Smooth muscle cell (in vitro differentiated cells): ENCODE measurements around the gene SPDYE17. TPM values are rescaled to one million over a fixed set of nuclear protein-coding genes. Genes with fewer than 3 reads are reported as not detected.
"Not testable (repeated sequence)": the region's sequence is repeated elsewhere in the genome, so short reads cannot be mapped to it uniquely, and the experiment has no call there.

Experiments used
- DNase-seq: peaks from one replicate; lab custom pipeline; 2025; ENCODE audit not compliant: unreplicated experiment; lab: John Stamatoyannopoulos, UW
- H2AFZ ChIP-seq: fragments of 200-600 bp; sonication (generic); 2 replicates; pipeline ENCODE4 v1.6.0; 2016; ENCODE audit warnings: antibody characterized with exemption, low read depth, mild to moderate bottlenecking
- H3F3A ChIP-seq: fragments of 200-600 bp; sonication (generic); 2 replicates; pipeline ENCODE4 v1.6.0; 2017; ENCODE audit warnings: antibody characterized with exemption, low read depth
- H3K27ac ChIP-seq: fragments of 200-600 bp; sonication (generic); 2 replicates; pipeline ENCODE4 v1.5.1; 2016; ENCODE audit warnings: low read depth, mild to moderate bottlenecking
- H3K27me3 ChIP-seq: fragments of 200-600 bp; sonication (generic); 2 replicates; pipeline ENCODE4 v1.6.1; 2016; ENCODE audit warnings: low read depth, mild to moderate bottlenecking
- H3K36me3 ChIP-seq: fragments of 200-600 bp; sonication (generic); 2 replicates; pipeline ENCODE4 v1.5.1; 2016; ENCODE audit warnings: low read depth
- H3K4me1 ChIP-seq: fragments of 200-600 bp; sonication (generic); 2 replicates; pipeline ENCODE4 v1.5.1; 2016; ENCODE audit warnings: low read depth
- H3K4me2 ChIP-seq: fragments of 200-600 bp; sonication (generic); 2 replicates; pipeline ENCODE4 v1.6.0; 2016; ENCODE audit warnings: mild to moderate bottlenecking
- H3K4me3 ChIP-seq: fragments of 200-600 bp; sonication (generic); 2 replicates; pipeline ENCODE4 v1.5.1; 2016; ENCODE audit warnings: mild to moderate bottlenecking
- H3K79me2 ChIP-seq: fragments of 200-600 bp; sonication (generic); 2 replicates; pipeline ENCODE4 v1.6.0; 2016; ENCODE audit warnings: low read depth, mild to moderate bottlenecking
- H3K9ac ChIP-seq: fragments of 200-600 bp; sonication (generic); 2 replicates; pipeline ENCODE4 v1.6.0; 2016; ENCODE audit warnings: low read depth
- H3K9me3 ChIP-seq: fragments of 200-600 bp; sonication (generic); replicated peaks from 2 replicates; pipeline ENCODE4 v1.5.1; 2016; ENCODE audit warnings: low read depth
- H4K20me1 ChIP-seq: fragments of 200-600 bp; sonication (generic); 2 replicates; pipeline ENCODE4 v1.6.0; 2016; ENCODE audit warnings: low read depth
- whole genome bisulfite sequencing: methylation state at CpG from one replicate; pipeline ENCODE4 v1.1.7; 2016; ENCODE audit warnings: low lambda C conversion rate; 5-methylcytosine and 5-hydroxymethylcytosine counted together
- polyA plus RNA-seq: library from polyadenylated mRNA; unstranded; fragments of >200 nt; fragmentation: Nextera tagmentation; extraction: Ambion mirVana; gene quantifications from 2 replicates; pipeline ENCODE4 v1.2.1, GENCODE V29; 2016
- total RNA-seq: library from RNA; depleted of rRNA; stranded (reverse); fragments of >200 nt; gene quantifications from 2 replicates; pipeline ENCODE4 v1.2.3, GENCODE V29; 2014

SPDYE17 gene
- total and polyA plus RNA-seq, 2 experiments from 2014 or later = not detected

DNA sequence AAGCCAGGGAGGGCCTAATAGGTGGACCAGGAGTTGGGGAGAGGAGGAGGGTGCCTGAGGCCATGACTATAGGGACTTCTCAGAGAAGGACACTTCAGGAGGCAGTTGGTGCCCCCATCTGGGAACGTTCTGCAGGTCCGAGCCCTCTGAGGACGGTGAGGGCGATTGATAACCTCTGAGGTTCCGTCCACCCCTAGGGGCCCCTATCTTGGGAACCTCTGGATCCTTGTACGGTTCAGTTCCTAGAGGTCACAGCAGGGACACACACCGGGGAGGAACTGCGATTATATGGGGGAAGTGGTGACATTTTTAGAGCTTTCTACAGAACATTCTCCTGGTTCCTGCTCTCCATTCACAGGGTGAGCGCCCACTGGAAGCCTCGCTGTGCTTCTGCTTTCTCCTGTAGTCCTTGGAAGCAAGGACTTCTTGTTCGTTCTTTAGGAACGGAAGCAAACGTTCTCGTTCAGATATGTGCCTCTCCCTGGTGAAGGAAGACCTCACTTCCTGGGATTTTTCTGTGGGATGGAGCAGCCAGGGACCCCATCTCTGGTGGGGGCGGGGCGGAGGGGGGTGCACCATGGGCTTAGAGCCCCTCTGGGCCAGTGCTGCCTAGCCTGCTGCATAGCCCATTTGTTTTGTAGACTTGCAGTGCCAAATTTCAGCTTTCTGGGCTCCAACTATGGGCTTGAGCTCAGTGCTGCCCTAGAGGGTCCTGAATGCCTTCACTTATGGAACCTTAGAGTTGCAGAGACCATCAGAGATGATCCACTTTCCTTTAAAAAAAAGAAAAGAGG lies 46.0 kb downstream of the SPDYE17 start:
- H3K79me2 ChIP-seq, H3K9ac ChIP-seq, H3K27ac ChIP-seq, H3K4me1 ChIP-seq, H3K36me3 ChIP-seq, H3K9me3 ChIP-seq, H2AFZ ChIP-seq, H3K27me3 ChIP-seq, H4K20me1 ChIP-seq, H3K4me3 ChIP-seq, H3K4me2 ChIP-seq, H3F3A ChIP-seq, DNase-seq: not testable (repeated sequence)
- 89% methylated on average over 11 of the region's 16 CpGs for WGBS

DNA sequence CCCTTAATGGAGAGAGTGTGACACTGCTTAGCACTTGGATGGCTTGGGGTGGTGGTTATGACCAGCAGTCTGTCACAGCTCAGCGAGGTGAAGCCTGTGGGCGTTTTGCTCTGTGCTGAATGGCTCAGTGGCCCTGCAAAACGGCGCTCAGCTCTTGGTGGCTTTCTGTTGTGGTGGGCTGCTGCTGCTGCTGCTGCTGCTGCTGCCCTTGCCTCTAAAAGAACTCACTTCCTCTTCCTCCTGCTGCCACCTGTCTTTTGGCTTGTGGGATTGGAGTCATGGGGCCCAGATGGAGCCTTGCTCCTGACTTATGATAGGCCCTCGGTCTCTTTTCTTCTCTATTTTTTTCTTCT lies 47.4 kb downstream of the SPDYE17 start:
- H3K4me2 ChIP-seq, H3K27ac ChIP-seq, H3K9me3 ChIP-seq, H3K4me1 ChIP-seq, H3F3A ChIP-seq, H2AFZ ChIP-seq, DNase-seq, H3K79me2 ChIP-seq, H3K36me3 ChIP-seq, H3K9ac ChIP-seq, H3K27me3 ChIP-seq, H3K4me3 ChIP-seq, H4K20me1 ChIP-seq: not testable (repeated sequence)
- 48% methylated on average over 2 of the region's 5 CpGs for WGBS

DNA sequence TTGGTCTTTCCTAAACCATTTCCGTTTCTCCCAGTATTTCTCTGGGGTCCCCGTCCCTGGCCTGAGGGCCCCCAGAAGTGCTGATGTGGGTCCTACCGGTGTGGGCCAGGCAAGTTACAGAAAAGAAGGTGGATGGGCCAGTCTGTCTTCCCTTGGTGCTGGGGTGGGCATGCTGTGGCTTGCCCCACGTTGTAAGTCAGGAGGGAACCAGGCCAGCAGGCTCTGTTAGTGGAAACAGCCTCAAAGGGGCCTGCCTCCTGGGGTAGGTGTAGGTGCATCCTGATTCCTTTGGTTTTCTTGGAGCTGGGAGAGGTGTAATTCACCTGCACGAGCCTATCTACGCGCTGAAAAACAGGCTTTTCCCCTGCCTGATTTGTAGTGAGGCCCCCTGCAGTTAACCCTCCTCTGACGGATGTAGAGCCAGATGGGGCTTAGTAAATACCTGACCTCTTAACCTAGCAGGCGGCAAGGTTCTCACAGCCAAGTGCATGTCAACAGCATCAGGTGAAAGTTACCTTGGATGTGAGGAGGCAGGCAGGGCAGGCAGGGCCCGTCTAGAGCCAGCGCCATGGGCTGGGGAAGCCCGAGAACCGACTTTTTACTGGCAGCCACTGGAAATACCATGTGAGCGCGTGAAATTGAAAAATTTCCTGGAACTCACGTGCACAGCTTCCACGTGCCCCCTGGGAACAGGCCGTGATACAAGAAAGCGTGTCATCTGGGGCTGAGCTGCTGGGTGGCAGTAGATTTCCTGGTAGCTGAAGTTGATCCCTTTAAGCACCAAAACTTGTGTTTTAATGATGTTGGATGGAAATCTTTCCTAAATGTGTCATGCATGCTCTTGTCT lies 48.0 kb downstream of the SPDYE17 start:
- not testable (repeated sequence) for H4K20me1 ChIP-seq, H3K4me1 ChIP-seq, H3K9me3 ChIP-seq, H3K79me2 ChIP-seq, H3K9ac ChIP-seq, H3K27ac ChIP-seq, H3K4me3 ChIP-seq, DNase-seq, H2AFZ ChIP-seq, H3K4me2 ChIP-seq, H3K27me3 ChIP-seq, H3F3A ChIP-seq, H3K36me3 ChIP-seq
- WGBS = 62% methylated on average over 5 of the region's 19 CpGs

DNA sequence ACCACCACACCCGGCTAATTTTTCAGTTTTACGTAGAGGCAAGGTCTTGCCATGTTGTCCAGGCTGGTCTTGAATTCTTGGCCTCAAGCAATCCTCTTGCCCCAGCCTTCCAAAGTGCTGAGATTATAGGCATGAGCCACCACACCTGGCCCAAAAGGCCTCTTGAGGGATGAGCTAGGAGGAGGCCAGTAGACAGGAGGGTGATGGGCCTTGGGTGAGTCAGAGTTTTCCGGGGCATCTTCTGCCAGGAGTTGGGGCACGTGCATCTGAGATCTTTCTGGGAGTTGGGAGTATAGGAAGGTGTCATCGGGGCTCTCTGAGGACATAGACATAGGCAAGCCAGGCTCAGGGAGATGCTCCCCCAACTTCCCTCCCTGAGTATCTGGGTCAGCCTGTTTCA lies 48.8 kb downstream of the SPDYE17 start:
- H4K20me1 ChIP-seq, H3K79me2 ChIP-seq: not testable (repeated sequence)
- WGBS = 84% methylated on average over 2 of the region's 5 CpGs

DNA sequence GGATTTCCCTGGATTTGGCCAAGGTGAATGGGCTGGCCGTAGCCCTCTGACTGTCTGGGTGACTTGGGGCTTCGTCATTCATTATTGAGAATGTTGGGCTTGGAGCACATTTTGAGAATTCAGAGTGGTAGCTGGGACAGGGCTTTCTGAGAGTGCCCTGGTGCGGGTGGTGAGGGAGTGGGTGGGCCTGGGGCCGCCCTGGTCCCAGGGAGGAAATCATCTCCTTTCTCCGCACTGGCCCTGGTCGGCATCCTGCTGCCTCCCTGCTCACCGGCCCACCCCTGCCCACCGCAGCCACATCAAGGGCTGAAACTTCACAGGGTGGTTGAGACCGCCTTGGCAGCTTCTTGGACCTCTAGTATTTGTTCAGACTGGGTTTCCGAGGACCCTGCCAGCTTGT lies 49.7 kb downstream of the SPDYE17 start:
- H2AFZ ChIP-seq, H3K9ac ChIP-seq, H3K9me3 ChIP-seq, H4K20me1 ChIP-seq, DNase-seq, H3K27me3 ChIP-seq, H3K27ac ChIP-seq, H3K4me2 ChIP-seq, H3K4me1 ChIP-seq, H3F3A ChIP-seq, H3K4me3 ChIP-seq, H3K36me3 ChIP-seq, H3K79me2 ChIP-seq: not testable (repeated sequence)
- WGBS = no CpG with 5 or more reads among the region's 10 CpGs

More for the DNA sequence above, 48.8 kb downstream of the SPDYE17 start:
- not testable (repeated sequence) for H3K4me2 ChIP-seq, H3F3A ChIP-seq, H2AFZ ChIP-seq, H3K4me3 ChIP-seq, H3K36me3 ChIP-seq, H3K4me1 ChIP-seq, H3K9me3 ChIP-seq, H3K27ac ChIP-seq, DNase-seq, H3K9ac ChIP-seq, H3K27me3 ChIP-seq

DNA sequence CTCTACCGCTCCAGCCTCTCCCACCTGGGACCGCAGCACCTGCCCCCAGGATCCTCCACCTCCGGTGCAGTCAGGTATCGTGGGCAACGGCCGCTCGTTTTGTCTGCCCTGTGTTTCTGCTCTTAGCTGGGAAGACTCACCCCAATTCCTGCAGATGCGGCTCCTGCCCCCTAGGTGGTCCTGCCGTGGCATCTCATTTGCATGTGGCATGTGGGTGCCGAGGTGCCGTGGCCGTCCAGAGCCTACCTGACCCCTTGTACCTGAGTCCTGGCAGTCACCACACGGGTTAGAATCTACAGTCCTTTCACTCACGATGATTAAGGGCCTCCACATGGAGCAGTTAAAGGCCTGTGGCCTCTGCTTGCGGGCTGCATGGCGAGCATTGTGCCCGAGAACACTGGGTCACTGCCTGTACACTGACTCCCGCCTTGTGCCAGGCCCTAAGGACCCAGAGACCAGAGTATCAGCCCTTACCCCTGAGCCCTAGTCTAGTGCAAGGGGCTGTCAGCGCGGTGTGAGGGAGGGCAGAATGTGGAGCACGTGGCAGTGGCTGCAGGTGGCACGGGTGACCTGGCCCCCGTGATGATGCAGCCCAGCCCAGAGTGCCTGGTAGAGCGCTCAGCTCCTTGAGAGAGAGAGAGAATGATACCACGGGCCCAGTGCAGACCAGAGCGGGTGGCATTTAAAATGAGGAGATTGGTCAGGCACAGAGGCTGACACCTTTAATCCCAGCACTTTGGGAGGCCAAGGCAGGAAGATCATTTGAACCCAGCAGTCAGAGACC lies 50.8 kb downstream of the SPDYE17 start:
- H3K9ac ChIP-seq, H3K4me2 ChIP-seq, H3K79me2 ChIP-seq, H3K27ac ChIP-seq, DNase-seq, H3K36me3 ChIP-seq, H3K4me1 ChIP-seq, H3K4me3 ChIP-seq, H2AFZ ChIP-seq, H3F3A ChIP-seq, H3K27me3 ChIP-seq, H4K20me1 ChIP-seq, H3K9me3 ChIP-seq: not testable (repeated sequence)
- WGBS = over 99% methylated on average over 25 of the region's 26 CpGs

DNA sequence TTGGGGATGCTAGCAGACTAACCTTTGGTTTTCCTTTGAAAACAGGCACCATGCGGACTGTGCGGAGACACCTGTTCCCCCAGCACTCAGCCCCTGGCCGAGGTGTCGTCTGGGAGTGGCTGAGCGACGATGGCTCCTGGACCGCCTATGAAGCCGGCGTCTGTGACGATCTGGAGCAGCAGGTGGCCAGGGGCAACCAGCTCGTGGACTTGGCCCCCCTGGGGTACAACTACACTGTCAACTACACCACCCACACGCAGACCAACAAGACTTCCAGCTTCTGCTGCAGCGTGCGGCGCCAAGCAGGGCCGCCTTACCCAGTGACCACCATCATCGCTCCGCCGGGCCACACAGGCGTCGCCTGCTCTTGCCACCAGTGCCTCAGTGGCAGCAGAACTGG lies 51.6 kb downstream of the SPDYE17 start:
- H3K9me3 ChIP-seq, DNase-seq, H3K4me1 ChIP-seq, H3K9ac ChIP-seq, H3K27ac ChIP-seq, H3K4me3 ChIP-seq, H3F3A ChIP-seq, H3K79me2 ChIP-seq, H3K36me3 ChIP-seq, H3K27me3 ChIP-seq, H3K4me2 ChIP-seq, H4K20me1 ChIP-seq, H2AFZ ChIP-seq: not testable (repeated sequence)
- WGBS = 98% methylated on average over 11 of the region's 21 CpGs

DNA sequence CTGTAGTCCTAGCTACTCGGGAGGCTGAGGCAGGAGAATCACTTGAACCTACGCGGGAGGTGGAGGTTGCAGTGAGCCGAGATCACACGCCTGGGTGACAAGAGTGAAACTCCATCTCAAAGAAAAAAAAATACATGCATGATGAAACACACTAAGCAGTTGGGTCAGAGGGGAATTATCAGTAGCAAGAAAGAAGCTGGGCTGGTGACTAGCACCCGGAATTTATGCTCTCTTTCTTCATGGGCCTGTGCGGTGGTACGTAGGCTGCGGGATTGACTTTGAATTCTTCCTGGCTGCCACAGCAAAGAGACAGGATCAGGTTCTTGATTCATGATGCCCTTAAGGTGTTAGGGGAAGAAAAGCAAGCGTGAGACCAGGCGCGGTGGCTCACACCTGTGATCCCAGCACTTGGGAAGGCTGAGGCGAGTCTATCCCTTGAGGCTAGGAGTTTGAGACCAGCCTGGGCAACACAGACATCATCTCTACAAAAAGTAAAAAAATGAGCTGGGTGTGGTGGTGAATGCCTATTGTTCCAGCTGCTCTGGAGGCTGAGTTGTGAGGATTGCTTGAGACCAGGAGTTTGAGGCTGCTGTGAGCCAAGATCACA lies 54.3 kb downstream of the SPDYE17 start:
- DNase-seq, H3F3A ChIP-seq, H2AFZ ChIP-seq, H3K36me3 ChIP-seq, H3K4me2 ChIP-seq, H3K27ac ChIP-seq, H3K4me1 ChIP-seq, H3K4me3 ChIP-seq, H3K27me3 ChIP-seq, H3K9ac ChIP-seq, H4K20me1 ChIP-seq, H3K9me3 ChIP-seq, H3K79me2 ChIP-seq: not testable (repeated sequence)
- 75% methylated on average over 13 of the region's 13 CpGs for WGBS
